GM19463 (cell line): ENCODE results near the gene MYO9A.

Experiments
- ATAC-seq: cut with Tn5 transposase; IDR thresholded peaks from one replicate; pipeline ENCODE4 v1.9.1; 2021; ENCODE audit warnings: mild to moderate bottlenecking, moderate library complexity; ENCODE audit not compliant: unreplicated experiment

The MYO9A gene

GRCh38 chr15:71812966-71813722 is 304.8 kb downstream of the MYO9A start:
- no peak for ATAC-seq

GRCh38 chr15:71811752-71812735 is 305.9 kb downstream of the MYO9A start:
- no peak for ATAC-seq

- ATAC-seq: no peak
Measured at GRCh38 chr15:71811036-71811736, 306.8 kb downstream of the MYO9A start.

- no peak for ATAC-seq
Measured at GRCh38 chr15:71810256-71811035, 307.5 kb downstream of the MYO9A start, which contains the start of gene NR2E3. TSS of gene NR2E3 (plus strand) at chr15:71810554. CDS start at chr15:71810744, 190 bp downstream.

GRCh38 chr15:71809346-71809745 is 308.6 kb downstream of the MYO9A start:
- no peak for ATAC-seq

- ATAC-seq: no peak
Measured at GRCh38 chr15:71808311-71809020, 309.5 kb downstream of the MYO9A start.

GRCh38 chr15:71807691-71808091 is 310.3 kb downstream of the MYO9A start:
- ATAC-seq: no peak

GRCh38 chr15:71807125-71807629 is 310.8 kb downstream of the MYO9A start:
- ATAC-seq: no peak

GRCh38 chr15:71806452-71806931 is 311.5 kb downstream of the MYO9A start:
- ATAC-seq: no peak

- no peak for ATAC-seq
Measured at GRCh38 chr15:71804695-71805470, 313.1 kb downstream of the MYO9A start.

- ATAC-seq: no peak
Measured at GRCh38 chr15:71804226-71804625, 313.7 kb downstream of the MYO9A start.

- ATAC-seq: no peak
Measured at GRCh38 chr15:71802770-71803169, 315.2 kb downstream of the MYO9A start.

- no peak for ATAC-seq
Measured at GRCh38 chr15:71801935-71802655, 315.9 kb downstream of the MYO9A start.

- ATAC-seq: no peak
Measured at GRCh38 chr15:71800835-71801745, 316.9 kb downstream of the MYO9A start.

- ATAC-seq: no peak
Measured at GRCh38 chr15:71800190-71800589, 317.8 kb downstream of the MYO9A start.

GRCh38 chr15:71798641-71799040 is 319.3 kb downstream of the MYO9A start:
- ATAC-seq: no peak

GRCh38 chr15:71792521-71792920 is 325.4 kb downstream of the MYO9A start:
- no peak for ATAC-seq
